Smooth muscle cell of bladder (primary cell): ENCODE results near the gene PATZ1. TPM values are rescaled to one million over a fixed set of nuclear protein-coding genes. Genes with fewer than 3 reads are reported as not detected.

Experiments used
- total RNA-seq: library from RNA; depleted of rRNA; stranded (reverse); fragments of >200 nt; gene quantifications from 2 replicates; pipeline ENCODE4 v1.2.3, GENCODE V29; 2014

Gene PATZ1, protein sequence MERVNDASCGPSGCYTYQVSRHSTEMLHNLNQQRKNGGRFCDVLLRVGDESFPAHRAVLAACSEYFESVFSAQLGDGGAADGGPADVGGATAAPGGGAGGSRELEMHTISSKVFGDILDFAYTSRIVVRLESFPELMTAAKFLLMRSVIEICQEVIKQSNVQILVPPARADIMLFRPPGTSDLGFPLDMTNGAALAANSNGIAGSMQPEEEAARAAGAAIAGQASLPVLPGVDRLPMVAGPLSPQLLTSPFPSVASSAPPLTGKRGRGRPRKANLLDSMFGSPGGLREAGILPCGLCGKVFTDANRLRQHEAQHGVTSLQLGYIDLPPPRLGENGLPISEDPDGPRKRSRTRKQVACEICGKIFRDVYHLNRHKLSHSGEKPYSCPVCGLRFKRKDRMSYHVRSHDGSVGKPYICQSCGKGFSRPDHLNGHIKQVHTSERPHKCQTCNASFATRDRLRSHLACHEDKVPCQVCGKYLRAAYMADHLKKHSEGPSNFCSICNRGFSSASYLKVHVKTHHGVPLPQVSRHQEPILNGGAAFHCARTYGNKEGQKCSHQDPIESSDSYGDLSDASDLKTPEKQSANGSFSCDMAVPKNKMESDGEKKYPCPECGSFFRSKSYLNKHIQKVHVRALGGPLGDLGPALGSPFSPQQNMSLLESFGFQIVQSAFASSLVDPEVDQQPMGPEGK
- total RNA-seq = 9.2 and 11.0 TPM in 2 replicates

GRCh38 chr22:31346255-31346732 lies at the start of gene PATZ1:
Gene PATZ1, minus strand, starts transcription at chr22:31346346. Its CDS starts 744 bp downstream, at chr22:31345602.

DNA sequence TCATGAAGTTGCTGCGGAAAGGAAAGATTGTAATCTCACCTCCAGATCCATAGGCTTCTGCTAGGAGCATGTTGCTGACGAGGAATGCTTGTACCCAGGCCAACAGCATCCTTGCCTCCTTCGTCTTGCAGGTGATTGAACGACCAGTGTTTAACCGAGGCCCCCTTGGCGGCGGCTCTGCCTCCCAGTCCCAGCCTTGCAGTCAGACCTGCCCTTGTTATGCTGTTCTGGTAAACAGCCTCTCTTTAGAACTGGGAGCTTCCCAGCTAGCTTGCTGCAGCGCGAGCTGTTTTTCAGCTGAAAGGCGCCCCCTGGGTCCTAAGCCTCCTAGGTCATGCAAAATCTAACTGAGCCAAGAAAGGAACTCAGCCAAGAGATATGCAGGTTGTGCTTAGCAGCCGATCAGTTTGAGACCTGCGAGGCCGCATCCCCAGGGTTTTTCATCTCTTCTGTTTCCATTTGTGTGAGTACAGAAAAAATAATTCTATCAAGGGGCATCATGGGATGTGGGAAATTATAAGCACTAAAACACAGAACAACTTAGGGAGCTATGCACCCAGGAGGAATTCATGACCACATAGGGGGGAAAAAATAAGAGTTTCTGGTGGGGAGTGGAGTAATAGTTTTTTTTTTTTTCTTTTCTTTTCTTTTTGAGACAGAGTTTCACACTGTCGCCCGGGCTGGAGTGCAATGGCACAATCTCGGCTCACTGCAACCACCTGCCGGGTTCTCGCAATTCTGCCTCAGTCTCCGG lies 53.7 kb downstream of the PATZ1 start, which contains the start of gene PIK3IP1:
TSS of gene PIK3IP1 (minus strand) at position 253 of the 754 bp plus-strand sequence. CDS start at position 109, 144 bp downstream.

Other genes starting within 250 kb of the PATZ1 start
- gene SELENOM, start 238.8 kb downstream of the PATZ1 start, total RNA-seq = 171 and 196 TPM in 2 replicates
- 0.09 and 0.14 TPM in 2 replicates for gene INPP5J, start 223.4 kb downstream of the PATZ1 start, total RNA-seq
- 0.57 TPM in 1 of 2 replicates, not detected in the other for gene PLA2G3, start 205.8 kb downstream of the PATZ1 start, total RNA-seq
- 26.3 and 31.9 TPM in 2 replicates for gene RNF185, start 186.2 kb downstream of the PATZ1 start, total RNA-seq
- gene LIMK2, start 134.0 kb downstream of the PATZ1 start, total RNA-seq = 17.2 and 36.0 TPM in 2 replicates
- 32.2 and 33.8 TPM in 2 replicates for gene PIK3IP1, start 53.9 kb downstream of the PATZ1 start, total RNA-seq
- 80.4 and 85.8 TPM in 2 replicates for gene DRG1, start 53.3 kb upstream of the PATZ1 start, total RNA-seq
- 6.1 and 10.8 TPM in 2 replicates for gene EIF4ENIF1, start 143.5 kb upstream of the PATZ1 start, total RNA-seq
- 6.7 and 7.2 TPM in 2 replicates for gene SFI1, start 150.2 kb upstream of the PATZ1 start, total RNA-seq